Activated CD8-positive, alpha-beta T cell treated with anti-CD3 and anti-CD28 coated beads for 36 hours (primary cell): ENCODE results near the gene PHLDA1. TPM values are rescaled to one million over a fixed set of nuclear protein-coding genes. Genes with fewer than 3 reads are reported as not detected.
A peak's percentile ranks its signal among the peaks of the same experiment; 100 is the strongest.

Experiments used
- ATAC-seq: fragments of 200-7000 bp; cut with Tn5 transposase; one replicate; pipeline ENCODE4 v1.10.0; 2021; ENCODE audit warnings: mild to moderate bottlenecking, moderate library complexity
- CTCF ChIA-PET: fragments of 350-600 bp; sonication (Branson Sonifier 250); formaldehyde crosslinking; loops from one replicate; lab custom pipeline; 2021; ENCODE audit warnings: antibody characterized with exemption; lab: Charles Lee
- POLR2A ChIA-PET: fragments of 350-600 bp; sonication (Branson Sonifier 250); formaldehyde crosslinking; loops from one replicate; lab custom pipeline; 2021; ENCODE audit warnings: antibody characterized with exemption; lab: Charles Lee
- DNase-seq: peaks from one replicate; pipeline ENCODE4 v3.0.0-alpha.2; 2020
- H3K27ac Mint-ChIP-seq: one replicate; pipeline ENCODE4 v1.8.0; 2021; ENCODE audit warnings: mild to moderate bottlenecking, mixed read lengths
- H3K27me3 Mint-ChIP-seq: one replicate; pipeline ENCODE4 v1.8.0; 2021; ENCODE audit warnings: mixed read lengths
- H3K36me3 Mint-ChIP-seq: one replicate; pipeline ENCODE4 v1.8.0; 2021; ENCODE audit warnings: low read depth, mixed read lengths
- H3K4me1 Mint-ChIP-seq: one replicate; pipeline ENCODE4 v1.8.0; 2021; ENCODE audit warnings: low read depth, mixed read lengths
- H3K4me3 Mint-ChIP-seq: one replicate; pipeline ENCODE4 v1.8.0; 2021; ENCODE audit warnings: mild to moderate bottlenecking, moderate library complexity, mixed read lengths
- H3K9me3 Mint-ChIP-seq: one replicate; pipeline ENCODE4 v1.8.0; 2021; ENCODE audit warnings: mixed read lengths
- CTCF ChIP-seq: fragments of 200-600 bp; IDR thresholded peaks from one replicate; pipeline ENCODE4 v1.8.0; 2022; ENCODE audit warnings: antibody characterized with exemption, mild to moderate bottlenecking
- intact Hi-C: fragments of 100-400 bp; cut with micrococcal nuclease; formaldehyde crosslinking; loops from one replicate; pipeline ENCODE4 v1.10.0; 2022
- total RNA-seq, 2 experiments: library from RNA; stranded (reverse); gene quantifications; one replicate each; pipeline ENCODE4 v1.2.3, GENCODE V29; 2021

PHLDA1 gene
- total RNA-seq: 10 to 100 TPM; 33.9 to 35.0 TPM

GRCh38 chr12:76031414-76032042 lies at the start of gene PHLDA1:
Gene PHLDA1 (minus strand): TSS chr12:76031776.
- POLR2A ChIA-PET: interaction anchor here (0.5 to 6.0 kb wide), 35 partner anchors 9 to 553 kb away, joined by 3 to 75 read pairs (median 4); partner anchors contain the start of gene KRR1
- CTCF ChIA-PET: interaction anchor here (0.6 to 6.0 kb wide), 30 partner anchors 9 to 552 kb away, joined by 3 to 28 read pairs (median 5); partner anchors contain the start of gene KRR1
- intact Hi-C loops: loop anchor here (2.0 to 10.0 kb wide), 5 partner anchors 53 to 697 kb away; partner anchors contain the start of genes CAPS2 and GLIPR1L1
- Mint-ChIP-seq H3K4me1 (peaks cover 42% of the 10 kb centered on the region), H3K36me3 (peaks cover 44% of the 10 kb centered on the region), H3K27ac (peak within 1 kb of the TSS; percentile 98), H3K9me3 (no peaks in the 10 kb centered on the region), H3K27me3 (no peaks in the 10 kb centered on the region), H3K4me3 (peak within 1 kb of the TSS; percentile 97)
- ATAC-seq (peak; percentile 86), DNase-seq (peak; percentile 98)
- TF ChIP-seq CTCF: peak; percentile 68

DNA sequence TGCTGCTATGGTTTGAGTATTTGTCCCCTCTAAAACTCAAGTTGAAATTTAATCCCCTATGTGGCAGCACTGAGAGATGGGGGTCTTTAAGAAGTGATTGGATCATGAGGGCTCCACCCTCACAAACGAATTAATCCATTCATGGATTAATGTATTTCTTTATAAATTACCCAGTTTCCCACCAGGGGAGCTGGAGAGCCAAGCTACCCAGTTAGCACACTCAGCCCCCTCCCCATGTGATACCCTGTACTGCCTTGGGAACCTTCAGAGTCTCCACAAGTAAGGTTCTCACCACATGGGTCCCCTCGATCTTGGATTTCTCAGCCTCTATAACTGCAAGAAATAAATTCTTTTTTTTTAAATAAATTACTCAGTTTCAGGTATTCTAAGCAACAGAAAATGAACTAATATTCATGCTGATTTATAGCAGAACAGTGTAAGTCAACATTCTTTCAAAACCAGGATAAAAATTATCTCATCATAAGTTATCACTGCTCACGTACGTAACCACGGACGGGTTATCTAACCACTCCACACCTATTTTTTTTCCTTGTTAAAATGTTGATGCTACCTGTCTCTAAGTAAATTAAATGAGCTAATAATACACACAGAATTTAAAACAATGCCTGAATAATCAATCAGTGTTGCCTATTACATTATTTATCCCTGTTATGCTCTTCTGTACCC lies 49.3 kb upstream of the PHLDA1 start:
- Mint-ChIP-seq H3K27ac (no peak overlapping the region), H3K9me3 (peaks cover 5% of the 10 kb centered on the region), H3K36me3 (peaks cover 69% of the 10 kb centered on the region), H3K4me3 (peak overlapping the region; percentile 70), H3K4me1 (peaks cover 66% of the 10 kb centered on the region), H3K27me3 (no peaks in the 10 kb centered on the region)
- POLR2A ChIA-PET: interaction anchor here (0.5 to 3.5 kb wide), 3 partner anchors 17 to 904 kb away, joined by 3 to 10 read pairs (median 3); no protein-coding TSS in a partner anchor
- no peak for TF ChIP-seq CTCF
- DNase-seq (peak; percentile 17), ATAC-seq (no peak)
- CTCF ChIA-PET: interaction anchor here (0.7 to 1.9 kb wide), 7 partner anchors 8 to 267 kb away, joined by 3 to 6 read pairs (median 4); partner anchors contain the start of gene BBS10
- intact Hi-C loops: loop anchor here (10.0 kb wide), 1 partner anchor 374 kb away; no protein-coding TSS in a partner anchor

- H3K9me3 Mint-ChIP-seq: peaks cover 5% of the 10 kb centered on the region
- POLR2A ChIA-PET: interaction anchor here (0.5 to 3.5 kb wide), 3 partner anchors 16 to 905 kb away, joined by 3 to 10 read pairs (median 3); no protein-coding TSS in a partner anchor
- CTCF ChIA-PET: interaction anchor here (1.0 to 1.3 kb wide), 5 partner anchors 19 to 268 kb away, joined by 3 to 6 read pairs (median 4); partner anchors contain the start of gene BBS10
- H3K27ac Mint-ChIP-seq: no peak overlapping the region
- ATAC-seq (no peak), DNase-seq (no peak)
- intact Hi-C loops: loop anchor here (10.0 kb wide), 1 partner anchor 375 kb away; no protein-coding TSS in a partner anchor
- H3K36me3 Mint-ChIP-seq: peaks cover 70% of the 10 kb centered on the region
- H3K4me1 Mint-ChIP-seq: peaks cover 63% of the 10 kb centered on the region
- H3K4me3 Mint-ChIP-seq: peak overlapping the region; percentile 21
- no peaks in the 10 kb centered on the region for H3K27me3 Mint-ChIP-seq
- no peak for TF ChIP-seq CTCF
Observed at GRCh38 chr12:76080017-76080728, 48.6 kb upstream of the PHLDA1 start.

- ATAC-seq (no peak), DNase-seq (no peak)
- H3K27ac Mint-ChIP-seq: peak overlapping the region; percentile 67
- H3K36me3 Mint-ChIP-seq: peaks cover 76% of the 10 kb centered on the region
- ChIA-PET CTCF (no interaction called here), POLR2A (interaction anchor here (3.5 kb wide), 1 partner anchor 14 kb away, joined by 10 read pairs; no protein-coding TSS in a partner anchor)
- H3K4me1 Mint-ChIP-seq: peaks cover 73% of the 10 kb centered on the region
- intact Hi-C loops: no loop called here
- H3K27me3 Mint-ChIP-seq: no peaks in the 10 kb centered on the region
- no peak for TF ChIP-seq CTCF
- H3K4me3 Mint-ChIP-seq: no peak overlapping the region
- H3K9me3 Mint-ChIP-seq: peaks cover 5% of the 10 kb centered on the region
Observed at GRCh38 chr12:76078748-76079147, 47.2 kb upstream of the PHLDA1 start.
